Tibial nerve (tissue), 3 donors: Measurements from ENCODE around the gene FBN2.

Experiments used
- POLR2A ChIP-seq, 2 donors: fragments of 450-650 bp; IDR thresholded peaks; one replicate each; pipeline ENCODE4 v1.6.1; 2017; ENCODE audit warnings: antibody characterized with exemption in 2 of 2, mild to moderate bottlenecking in 2 of 2, moderate library complexity in 2 of 2
- TF ChIP-seq, protein P1 (sequence below), 5 experiments: fragments of 200-600 bp in 3 of 5; fragments of 450-650 bp in 2 of 5; sonication (generic) in 3 of 5; IDR thresholded peaks; one replicate each; pipeline ENCODE4 v1.5.1; 2016 to 2019; ENCODE audit warnings: antibody characterized with exemption in 5 of 5, mild to moderate bottlenecking in 3 of 5, moderate library complexity in 2 of 5

DNA sequence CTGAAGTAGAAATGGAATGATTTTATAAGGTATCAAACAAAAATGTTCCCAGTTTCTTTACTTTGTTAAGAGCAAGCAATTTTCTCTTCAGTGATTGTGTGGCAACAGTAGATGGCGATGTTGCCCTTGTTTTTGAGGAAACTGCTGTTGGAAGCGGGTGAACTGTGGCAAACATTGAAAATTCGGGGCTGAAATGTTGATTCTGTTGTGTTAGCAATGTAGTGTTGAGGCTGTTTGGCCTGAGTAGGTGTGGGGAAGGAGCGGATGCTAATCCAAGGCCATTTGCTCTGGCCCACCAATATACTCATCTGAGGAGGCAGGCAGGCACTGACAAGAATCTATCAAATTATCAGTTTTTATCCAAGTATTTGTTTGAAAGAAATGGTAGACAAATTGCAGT lies 324.7 kb downstream of the FBN2 start:
- TF ChIP-seq, protein P1, sequence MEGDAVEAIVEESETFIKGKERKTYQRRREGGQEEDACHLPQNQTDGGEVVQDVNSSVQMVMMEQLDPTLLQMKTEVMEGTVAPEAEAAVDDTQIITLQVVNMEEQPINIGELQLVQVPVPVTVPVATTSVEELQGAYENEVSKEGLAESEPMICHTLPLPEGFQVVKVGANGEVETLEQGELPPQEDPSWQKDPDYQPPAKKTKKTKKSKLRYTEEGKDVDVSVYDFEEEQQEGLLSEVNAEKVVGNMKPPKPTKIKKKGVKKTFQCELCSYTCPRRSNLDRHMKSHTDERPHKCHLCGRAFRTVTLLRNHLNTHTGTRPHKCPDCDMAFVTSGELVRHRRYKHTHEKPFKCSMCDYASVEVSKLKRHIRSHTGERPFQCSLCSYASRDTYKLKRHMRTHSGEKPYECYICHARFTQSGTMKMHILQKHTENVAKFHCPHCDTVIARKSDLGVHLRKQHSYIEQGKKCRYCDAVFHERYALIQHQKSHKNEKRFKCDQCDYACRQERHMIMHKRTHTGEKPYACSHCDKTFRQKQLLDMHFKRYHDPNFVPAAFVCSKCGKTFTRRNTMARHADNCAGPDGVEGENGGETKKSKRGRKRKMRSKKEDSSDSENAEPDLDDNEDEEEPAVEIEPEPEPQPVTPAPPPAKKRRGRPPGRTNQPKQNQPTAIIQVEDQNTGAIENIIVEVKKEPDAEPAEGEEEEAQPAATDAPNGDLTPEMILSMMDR (IDR thresholded peaks at IDR 0.05), result peak; percentile 45 to 77 (median 62)
- TF ChIP-seq POLR2A (IDR thresholded peaks at IDR 0.05), result no peak
